Left kidney (tissue), 2 donors: ENCODE measurements around the gene GYG1. TPM values are rescaled to one million over a fixed set of nuclear protein-coding genes. Genes with fewer than 3 reads are reported as not detected.

ENCODE experiments used
- DNase-seq: peaks from one replicate; pipeline ENCODE4 v3.0.0-alpha.2; 2013
- polyA plus RNA-seq: library from polyadenylated mRNA; unstranded; fragments of 120-200 nt; gene quantifications from one replicate; pipeline ENCODE4 v1.2.1, GENCODE V29; 2013; ENCODE audit not compliant: insufficient read length

GYG1 gene
- polyA plus RNA-seq, 1 donor = 30.4 TPM

- no peak for DNase-seq
Measured at GRCh38 chr3:149016242-149016641, 24.9 kb downstream of the GYG1 start.

GRCh38 chr3:149016669-149017541 is 25.6 kb downstream of the GYG1 start:
- no peak for DNase-seq

- no peak for DNase-seq
Measured at GRCh38 chr3:149018247-149018646, 26.9 kb downstream of the GYG1 start.

- no peak for DNase-seq
Measured at GRCh38 chr3:149019580-149019979, 28.2 kb downstream of the GYG1 start.

- no peak for DNase-seq
Measured at GRCh38 chr3:149020196-149020838, 29.0 kb downstream of the GYG1 start.

- no peak for DNase-seq
Measured at GRCh38 chr3:149020839-149021252, 29.5 kb downstream of the GYG1 start.

GRCh38 chr3:149021830-149022229 is 30.5 kb downstream of the GYG1 start:
- no peak for DNase-seq

- DNase-seq = no peak
Measured at GRCh38 chr3:149023951-149024350, 32.6 kb downstream of the GYG1 start.

- no peak for DNase-seq
Measured at GRCh38 chr3:149026718-149027117, 35.4 kb downstream of the GYG1 start.

- DNase-seq = no peak
Measured at GRCh38 chr3:149031096-149031495, 39.8 kb downstream of the GYG1 start.

- no peak for DNase-seq
Measured at GRCh38 chr3:149037684-149038083, 46.3 kb downstream of the GYG1 start.

GRCh38 chr3:149038322-149038721 is 47.0 kb downstream of the GYG1 start:
- DNase-seq = no peak

GRCh38 chr3:149042789-149043386 is 51.5 kb downstream of the GYG1 start:
- DNase-seq = no peak

- no peak for DNase-seq
Measured at GRCh38 chr3:149044339-149045083, 53.2 kb downstream of the GYG1 start.

- no peak for DNase-seq
Measured at GRCh38 chr3:149055575-149055974, 64.2 kb downstream of the GYG1 start.

- no peak for DNase-seq
Measured at GRCh38 chr3:149058198-149058597, 66.9 kb downstream of the GYG1 start.

GRCh38 chr3:149058602-149059001 is 67.3 kb downstream of the GYG1 start:
- DNase-seq = no peak

- no peak for DNase-seq
Measured at GRCh38 chr3:149061776-149062175, 70.4 kb downstream of the GYG1 start.

GRCh38 chr3:149067883-149068282 is 76.5 kb downstream of the GYG1 start:
- DNase-seq = no peak
